Stimulated activated CD8-positive, alpha-beta memory T cell treated with anti-CD3 and anti-CD28 coated beads, Interleukin-2, amount 100 ng/mL, for 48 hours (primary cell): Measurements from ENCODE around the gene SNX15.
A peak's percentile ranks its signal among the peaks of the same experiment; 100 is the strongest.

Experiments
- DNase-seq, 2 donors: peaks; one replicate each; pipeline ENCODE4 v3.0.0-alpha.2; 2020; ENCODE audit warnings: low read depth in 2 of 2

The SNX15 gene

DNA sequence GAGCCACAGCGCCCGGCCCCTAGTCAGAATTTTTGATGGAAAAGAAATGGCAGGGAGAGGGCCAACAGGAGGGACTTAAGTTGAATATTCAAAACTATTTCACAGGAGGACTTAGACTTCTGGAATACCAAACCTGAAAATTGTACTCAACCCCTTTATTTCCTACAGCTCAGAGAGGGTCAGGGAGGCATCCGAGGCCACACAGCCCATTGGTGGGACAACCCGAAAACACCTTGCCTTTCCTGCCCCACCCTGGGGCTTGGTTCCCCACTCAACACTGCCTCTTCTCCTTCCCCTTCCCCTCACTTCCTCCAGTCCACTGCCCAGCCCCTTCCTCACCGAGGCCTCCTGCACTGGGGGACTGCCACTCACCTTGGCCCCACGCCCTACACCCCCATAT lies 29.8 kb downstream of the SNX15 start:
- DNase-seq, result no peak

DNA sequence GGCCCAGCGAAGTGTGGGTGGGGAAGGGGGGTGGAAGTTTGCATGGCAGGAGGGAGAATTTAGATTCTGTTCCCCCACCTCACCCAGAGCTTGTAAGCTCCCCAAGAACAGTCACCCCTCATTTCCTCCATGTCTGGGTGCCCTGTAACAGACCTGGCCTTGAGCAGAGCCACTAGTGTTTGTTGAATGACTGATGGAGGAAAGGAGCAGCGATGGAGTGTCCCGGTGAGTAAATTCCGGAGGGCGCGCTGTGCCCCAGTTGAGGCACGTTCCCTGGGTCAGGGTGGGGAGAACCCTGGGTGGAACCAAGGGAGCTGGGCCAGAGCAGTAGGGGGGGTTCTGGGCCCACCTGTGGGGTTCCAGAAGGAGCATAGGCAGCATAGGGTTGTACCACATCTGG lies 30.3 kb downstream of the SNX15 start:
- no peak for DNase-seq

DNA sequence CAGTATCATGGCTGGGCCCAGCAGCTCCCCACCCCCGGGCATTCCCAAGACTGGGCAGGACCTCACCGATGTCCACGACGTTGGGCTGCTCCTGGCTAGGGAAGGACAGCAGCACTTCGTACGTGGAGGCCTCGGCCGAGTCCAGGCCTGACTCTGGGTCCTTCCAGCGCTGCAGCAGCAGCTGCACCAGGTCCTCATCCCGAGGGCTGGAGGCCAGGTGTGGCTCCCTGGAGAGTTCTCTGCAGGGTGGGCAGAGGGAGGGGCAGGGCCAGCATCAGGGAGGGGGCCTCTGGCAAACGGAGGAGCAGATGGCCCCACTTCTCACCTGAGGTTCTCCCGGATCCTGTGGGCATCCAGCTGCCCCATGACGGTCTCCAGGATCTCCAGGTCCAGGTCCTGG lies 30.8 kb downstream of the SNX15 start:
- no peak for DNase-seq

DNA sequence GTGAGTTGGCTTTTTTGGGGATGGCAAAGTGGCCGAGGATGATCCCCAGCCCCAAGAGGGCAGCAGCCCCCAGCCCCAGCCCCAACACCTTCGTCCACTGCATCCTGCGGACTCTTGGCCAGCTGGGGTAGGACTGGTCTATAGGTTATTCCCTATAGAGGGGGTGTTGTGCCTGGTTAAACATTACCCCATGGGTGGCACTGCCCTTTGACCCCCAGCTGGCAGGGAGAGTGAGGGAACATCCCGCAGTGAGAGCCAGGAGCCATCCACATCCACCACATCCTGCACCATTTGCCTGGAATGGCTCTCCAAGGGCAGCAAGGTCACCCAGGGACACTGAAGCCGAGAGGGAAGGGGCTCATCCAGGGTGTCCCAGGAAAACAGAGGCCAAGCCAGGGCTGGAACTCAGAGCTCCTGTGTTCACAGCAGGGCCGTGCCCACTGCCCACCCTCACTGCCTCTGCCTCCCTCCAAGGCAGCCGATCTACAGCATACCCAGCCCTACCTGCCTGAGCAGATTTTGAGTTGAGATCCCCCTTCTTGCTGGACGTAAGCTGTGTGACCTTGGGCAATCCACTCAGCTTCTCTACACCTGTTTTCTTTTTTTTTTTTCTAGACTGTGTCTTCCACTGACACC lies 31.3 kb downstream of the SNX15 start, which contains the start of gene NAALADL1:
Gene NAALADL1 (minus strand): TSS at position 135 of the 636 bp plus-strand sequence. CDS start 32 bp downstream, at position 103.
- DNase-seq, result no peak

DNA sequence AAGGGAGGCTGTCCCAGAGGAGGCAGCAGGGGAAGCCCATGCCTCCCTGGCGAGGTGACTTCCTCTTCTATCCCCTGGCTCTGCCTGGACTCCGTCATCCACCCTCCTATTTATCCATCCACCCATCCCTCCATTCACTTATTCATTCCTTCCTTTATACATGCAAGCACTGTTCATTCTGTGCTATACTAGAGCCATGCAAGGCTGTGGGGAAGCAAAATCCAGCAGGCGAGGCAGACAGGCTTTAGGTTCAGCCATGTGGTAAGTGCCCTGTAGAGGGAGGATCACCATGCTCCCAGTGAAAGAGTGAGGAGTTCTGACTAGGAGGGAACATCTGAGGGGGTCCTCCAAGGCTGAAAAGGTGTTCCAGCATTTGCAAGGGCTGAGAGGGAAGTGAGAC lies 32.3 kb downstream of the SNX15 start:
- DNase-seq, result no peak

DNA sequence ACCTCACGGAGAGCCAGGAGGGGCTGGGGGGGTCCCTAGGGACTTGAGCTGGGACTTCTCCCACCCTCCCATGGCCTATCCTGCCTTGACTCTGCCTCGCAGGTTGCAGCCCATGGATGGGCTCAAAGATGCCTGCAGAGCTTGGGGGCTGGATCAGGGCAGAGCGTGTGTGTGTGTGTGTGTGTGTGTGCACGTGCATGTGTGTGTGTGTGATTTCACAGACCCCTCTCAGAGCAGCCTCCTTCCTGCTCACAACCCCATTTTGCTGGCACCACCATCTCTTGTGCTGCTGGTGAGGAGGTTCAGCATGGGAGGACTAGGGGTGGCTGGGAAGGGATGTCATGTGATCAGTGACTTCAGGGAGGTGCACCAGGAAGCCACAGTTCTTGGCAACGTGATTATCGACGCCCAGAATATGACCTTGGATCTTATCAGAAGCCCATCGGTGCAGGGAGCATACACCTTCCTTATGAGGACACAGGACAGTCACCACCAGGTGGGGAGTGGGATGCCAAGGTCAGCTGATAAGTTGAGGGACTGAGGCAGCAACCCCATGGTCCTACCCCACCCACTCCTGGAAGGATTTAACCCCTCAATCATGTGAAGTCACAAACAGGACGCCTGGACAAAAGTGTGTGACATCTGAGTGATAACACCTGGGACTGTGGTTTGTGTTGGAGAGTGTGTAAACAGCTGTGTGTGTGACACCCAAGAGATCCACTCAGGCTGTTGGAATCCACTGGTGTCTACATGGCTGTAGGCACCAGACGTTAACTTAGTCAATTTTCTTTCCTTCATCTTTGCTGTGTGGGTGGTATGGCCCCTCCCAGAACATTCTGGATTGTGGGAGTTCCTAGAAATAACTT lies 33.0 kb downstream of the SNX15 start:
- DNase-seq, result no peak

DNA sequence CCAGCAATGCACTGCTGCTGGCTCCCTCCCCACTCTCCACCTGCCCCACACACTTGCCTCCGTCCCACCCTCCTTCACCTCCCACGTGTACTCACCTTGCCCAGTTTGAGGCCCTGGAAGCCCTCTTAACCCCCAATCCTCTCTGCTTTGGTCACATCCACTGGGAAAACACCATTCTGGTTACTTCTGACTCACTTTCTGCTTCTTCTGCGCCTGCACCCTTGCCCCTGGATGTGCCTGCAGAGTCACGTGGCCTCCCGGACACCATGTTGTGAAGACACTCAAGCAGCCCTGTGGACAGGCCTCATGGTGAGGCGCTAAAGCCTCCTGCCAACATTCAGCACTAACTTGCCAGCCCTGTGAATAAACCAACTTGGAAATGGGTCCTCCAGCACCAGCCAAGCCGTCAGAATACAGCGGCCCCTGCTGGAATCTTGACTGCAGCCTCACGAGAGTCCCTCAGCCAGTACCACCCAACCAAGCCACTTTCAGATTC lies 33.7 kb downstream of the SNX15 start:
- no peak for DNase-seq

DNA sequence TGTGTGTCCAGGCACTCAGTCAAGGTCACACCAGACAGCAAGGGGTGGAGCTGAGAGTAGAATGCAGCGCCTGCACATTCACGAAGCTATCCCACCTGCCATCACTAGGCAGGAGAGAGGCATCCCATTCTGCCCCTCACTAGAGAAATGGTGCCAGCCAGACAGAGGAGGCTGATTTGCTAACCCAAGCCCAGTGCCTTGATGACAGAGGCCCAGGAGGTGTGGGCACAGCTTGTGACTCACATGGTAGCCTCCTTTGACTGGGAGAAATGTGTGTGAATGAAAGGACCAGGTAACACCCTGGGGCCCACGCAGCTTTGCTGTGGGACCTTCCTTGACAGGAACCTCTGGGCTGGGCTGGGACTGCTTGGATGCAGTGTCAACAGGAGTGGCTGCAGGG lies 36.3 kb downstream of the SNX15 start:
- DNase-seq, result no peak

DNA sequence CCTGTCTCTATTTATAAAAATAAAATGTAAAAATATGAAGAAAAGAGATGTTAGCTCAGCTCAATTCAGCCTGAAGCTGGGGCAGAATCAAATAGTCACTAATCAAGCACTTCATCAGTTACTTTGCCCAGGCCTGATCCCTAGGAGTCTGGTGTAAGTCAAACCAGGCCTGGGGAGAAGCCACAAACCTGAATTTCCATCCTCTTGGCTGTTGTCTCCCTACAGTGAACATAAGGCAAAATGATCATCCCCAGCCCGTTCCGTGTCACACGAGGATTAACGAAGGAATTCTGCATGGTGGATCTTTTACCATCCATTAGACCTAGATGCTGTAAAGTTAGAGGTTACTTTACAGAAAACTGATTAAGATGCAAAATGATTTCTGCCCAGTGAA lies 37.6 kb downstream of the SNX15 start:
- DNase-seq, result no peak

DNA sequence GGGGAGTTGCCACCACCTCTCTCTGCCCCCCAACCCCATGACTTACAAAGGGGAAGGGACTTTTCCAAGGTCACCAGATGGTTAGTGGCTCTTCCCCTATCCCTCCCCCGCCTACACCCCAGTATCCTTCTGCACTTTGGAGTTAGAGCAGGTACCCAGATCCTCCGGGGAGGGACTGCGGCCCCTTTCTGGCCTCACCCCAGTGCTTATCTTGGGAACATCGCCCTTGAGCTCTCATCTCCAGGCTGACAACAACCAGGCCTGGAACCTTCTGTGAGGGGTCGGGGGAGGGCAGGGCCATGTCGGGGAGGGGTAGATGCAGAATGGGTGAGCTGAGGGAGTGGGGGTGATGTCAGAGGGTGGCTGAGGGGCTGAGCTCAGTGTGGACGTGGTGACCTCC lies 38.6 kb downstream of the SNX15 start:
- DNase-seq, result no peak

DNA sequence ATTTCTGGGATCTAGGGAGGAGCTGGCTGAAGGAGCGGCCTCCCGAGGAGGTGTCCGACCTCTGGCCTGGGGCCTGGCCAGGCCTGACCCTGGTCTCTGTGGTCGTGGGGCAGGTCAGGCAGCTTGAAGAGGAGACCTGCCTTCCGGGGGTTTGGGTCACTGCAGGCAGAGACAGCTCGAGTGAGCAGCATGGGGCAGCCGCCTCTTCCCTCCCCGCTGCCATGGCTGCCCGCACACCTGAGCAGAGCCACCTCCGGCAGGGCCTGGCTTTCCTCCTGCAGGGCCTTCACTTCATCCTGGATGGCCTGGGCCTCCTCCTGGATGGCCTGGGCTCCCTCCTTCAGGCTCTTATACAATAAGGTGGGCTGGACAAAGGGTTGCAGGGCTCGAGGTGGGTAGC lies 39.1 kb downstream of the SNX15 start:
- DNase-seq, result no peak

DNA sequence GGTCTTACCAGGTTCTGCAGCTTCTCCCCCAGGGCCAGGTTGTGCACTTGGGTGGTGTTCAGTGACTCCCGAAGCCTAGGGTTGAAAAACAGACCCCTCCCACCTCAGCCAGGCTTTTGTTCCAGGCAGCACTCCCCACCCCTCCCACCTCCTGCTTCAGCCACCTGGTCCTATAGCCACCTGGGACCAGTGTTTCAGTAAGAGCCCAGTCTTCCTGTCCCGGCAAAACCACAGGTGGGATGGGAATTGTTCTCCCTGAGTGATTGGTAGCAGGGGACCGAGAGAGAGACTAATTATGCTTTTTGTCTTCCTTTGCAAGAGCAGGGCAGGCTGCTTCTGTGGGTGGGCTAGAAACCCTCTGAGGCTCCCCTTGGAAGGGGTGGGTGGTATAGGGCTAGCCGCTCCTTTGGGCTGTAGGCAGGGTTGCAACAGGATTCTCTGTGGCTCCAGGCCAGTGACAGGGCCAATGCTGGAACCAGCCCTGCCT lies 39.6 kb downstream of the SNX15 start:
- no peak for DNase-seq

DNA sequence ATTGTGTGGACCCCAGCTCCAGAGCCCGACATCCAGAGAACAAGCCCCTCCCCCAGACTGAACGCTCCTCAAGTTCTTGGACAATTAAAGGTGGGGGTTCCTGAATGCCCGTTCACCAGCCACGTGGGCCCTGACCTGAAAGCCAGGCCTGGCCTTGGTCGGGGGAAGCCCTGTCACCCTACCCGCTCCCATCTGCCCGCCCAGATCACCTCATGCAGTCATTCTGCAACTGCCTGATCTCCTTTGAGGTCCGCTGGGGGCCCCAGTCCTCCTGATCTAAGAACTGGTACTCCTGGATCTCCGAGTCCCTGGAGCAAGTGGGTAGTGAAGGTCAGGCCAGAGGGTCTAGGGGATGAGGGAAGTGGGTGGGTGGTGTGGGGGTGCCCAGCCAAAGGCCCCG lies 40.2 kb downstream of the SNX15 start:
- DNase-seq, result no peak

DNA sequence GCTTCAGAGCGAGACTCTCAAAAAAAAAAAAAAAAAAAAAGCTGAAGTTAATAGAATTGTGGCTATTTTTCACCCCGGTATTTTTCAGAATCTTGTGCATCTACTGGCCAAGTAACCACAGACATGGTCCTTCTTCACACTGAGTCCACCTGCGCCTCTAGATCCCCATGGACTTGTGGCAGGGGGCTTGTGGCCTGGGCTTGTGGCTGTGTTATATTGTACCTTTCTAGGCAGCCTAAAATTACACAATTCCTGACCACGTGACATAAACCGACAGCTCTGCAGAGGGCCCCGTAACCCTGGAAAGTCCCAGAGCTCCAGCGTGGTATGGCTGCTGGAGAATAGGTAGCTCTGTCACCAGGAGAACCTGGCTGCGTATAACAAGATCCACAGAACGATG lies 42.0 kb downstream of the SNX15 start:
- no peak for DNase-seq

DNA sequence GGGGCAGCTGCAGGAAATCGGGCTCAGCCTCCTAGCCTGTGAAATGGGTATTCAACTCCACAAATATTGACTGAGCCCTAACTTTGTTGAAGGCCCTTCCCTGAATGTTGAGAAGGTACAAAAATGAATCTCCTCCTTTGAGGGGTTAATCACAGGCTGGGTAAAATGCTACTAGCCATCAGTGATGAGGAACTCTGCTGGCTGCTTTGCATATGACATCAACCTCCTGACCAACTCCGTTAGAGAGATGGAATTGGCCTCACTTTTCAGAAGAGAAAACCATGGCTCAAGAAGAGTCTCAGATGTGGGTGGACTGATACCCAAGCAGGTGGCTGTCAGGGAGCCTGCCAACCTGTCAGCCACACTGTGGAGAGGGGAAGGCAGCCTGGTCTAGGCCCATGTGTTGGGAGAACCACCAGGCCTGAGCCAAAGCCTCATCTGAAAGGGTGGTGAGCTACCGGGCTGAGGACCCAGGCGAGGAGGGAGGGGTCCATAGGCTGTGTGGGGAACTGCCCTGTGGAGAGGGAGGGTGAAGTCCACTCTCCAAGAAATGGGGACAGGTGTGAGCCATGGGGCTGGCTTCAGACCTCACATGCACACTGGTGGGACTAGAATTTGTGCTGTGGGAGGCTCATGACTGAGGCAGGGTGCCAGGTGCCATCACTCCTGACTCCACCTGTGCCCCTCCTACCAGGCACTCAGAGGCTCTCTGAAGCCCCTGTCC lies 44.8 kb downstream of the SNX15 start:
- DNase-seq, result no peak

DNA sequence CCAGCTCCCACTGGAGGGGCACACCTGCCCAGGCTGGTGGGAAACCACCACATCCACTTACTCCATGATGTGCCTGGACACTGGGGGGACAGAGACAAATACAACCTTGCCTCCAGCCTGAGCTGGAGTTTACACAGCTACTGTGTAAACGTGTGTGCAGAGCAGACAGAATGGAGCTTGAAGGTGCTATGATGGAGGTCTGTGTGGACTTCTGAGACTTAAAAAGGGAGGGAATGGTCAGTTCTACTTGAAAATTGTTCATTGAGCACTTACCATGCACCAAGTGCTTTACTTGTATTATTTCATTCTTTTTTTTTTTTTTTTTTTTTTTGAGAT lies 45.4 kb downstream of the SNX15 start:
- DNase-seq, result no peak

DNA sequence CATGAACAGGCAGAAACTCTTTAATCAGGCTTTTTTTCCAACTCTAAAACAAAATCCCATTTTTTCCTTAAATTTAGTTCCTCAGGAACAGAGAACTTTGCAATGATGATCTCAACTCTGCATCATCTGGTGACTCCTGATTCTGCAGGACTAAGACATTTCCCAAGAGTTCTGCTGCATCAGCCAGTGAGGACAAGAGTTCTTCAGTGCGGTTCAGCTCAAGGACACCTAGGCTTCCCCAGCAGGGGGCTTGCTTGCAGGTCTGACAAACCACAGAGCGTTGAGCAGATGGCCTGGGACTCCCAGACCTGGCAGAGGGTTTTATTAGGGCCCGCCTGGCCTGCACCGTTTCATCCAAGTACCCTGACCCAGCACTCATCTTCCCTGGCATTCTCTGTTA lies 50.2 kb downstream of the SNX15 start:
- no peak for DNase-seq

DNA sequence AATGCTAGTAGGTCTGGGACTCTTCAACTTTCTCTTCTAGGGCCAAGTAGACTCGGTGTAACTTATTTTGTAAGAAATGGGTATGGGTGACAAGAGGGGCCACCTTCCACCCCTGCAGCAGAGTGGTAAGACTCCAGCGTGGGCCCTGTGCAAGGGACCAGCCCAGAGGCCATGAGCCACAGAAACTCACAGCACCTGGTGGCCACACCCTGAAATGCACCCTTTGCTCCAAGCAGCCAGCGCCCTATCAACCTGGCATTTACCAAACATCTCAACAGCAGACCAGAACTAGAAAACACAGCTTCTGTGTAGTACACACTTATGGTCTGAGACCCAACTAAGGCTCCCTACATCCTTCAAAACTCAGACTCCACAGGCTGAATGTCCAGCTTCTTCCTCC lies 50.9 kb downstream of the SNX15 start:
- peak; percentile 43 to 47 for DNase-seq

DNA sequence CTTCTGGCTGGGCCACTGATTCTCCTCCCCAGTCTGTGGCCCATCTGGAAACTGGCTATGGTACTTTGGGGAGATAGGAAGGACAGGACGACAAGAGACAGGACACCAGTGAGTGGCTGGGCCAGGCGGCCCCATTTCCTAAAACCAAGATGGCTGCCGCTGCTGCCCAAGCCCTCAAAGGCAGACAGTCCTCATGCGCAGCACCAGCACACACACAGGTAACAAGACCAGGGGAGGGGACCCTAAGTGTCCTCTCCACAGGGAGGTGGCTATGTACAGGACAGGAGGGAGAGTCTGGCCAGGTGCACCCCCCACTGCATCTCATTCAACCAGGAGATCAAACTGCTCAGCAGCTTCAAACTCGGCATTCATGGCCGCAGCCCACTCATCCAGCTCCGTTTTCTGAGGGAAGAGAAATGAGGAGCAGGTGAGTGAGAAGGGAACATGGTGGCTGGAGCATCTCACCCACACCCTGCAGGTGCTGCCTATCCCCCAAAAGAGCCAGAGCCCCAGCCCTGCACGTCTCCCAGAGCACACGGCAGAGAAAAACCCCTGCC lies 51.6 kb downstream of the SNX15 start:
- no peak for DNase-seq

DNA sequence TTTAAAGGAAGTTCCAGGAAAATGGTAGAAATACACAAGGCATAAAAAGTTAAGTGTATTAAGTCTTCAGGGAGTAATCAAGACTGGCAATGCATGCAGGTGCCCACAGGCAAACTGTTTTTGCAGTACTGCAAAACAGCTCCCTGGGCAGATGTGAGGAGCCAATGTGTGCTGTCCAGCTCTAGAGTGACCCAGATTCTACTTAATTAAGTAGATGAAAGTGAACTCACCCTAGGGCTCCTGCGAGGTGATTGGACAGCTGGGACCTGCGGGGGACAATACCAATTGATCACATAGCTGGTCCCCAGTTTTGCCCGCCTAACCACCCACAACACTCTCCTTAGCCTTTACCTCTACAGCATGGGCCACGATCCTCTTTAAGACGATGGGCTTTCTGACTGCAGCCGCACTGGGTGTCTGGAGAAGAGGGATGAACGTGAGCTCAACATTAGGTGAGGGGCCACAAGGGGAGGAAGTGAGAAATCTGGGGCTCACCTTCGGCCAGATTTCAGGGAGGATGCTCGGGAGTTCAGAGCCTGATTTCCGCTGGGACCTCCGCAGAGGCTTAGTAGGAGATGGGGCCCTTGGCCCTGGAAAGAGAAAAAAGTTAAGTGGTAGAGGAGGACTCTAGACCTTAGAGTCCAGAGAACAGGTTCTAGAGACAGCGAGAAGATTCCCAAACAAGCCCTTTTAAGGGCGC lies 56.0 kb downstream of the SNX15 start:
- DNase-seq, result no peak

DNA sequence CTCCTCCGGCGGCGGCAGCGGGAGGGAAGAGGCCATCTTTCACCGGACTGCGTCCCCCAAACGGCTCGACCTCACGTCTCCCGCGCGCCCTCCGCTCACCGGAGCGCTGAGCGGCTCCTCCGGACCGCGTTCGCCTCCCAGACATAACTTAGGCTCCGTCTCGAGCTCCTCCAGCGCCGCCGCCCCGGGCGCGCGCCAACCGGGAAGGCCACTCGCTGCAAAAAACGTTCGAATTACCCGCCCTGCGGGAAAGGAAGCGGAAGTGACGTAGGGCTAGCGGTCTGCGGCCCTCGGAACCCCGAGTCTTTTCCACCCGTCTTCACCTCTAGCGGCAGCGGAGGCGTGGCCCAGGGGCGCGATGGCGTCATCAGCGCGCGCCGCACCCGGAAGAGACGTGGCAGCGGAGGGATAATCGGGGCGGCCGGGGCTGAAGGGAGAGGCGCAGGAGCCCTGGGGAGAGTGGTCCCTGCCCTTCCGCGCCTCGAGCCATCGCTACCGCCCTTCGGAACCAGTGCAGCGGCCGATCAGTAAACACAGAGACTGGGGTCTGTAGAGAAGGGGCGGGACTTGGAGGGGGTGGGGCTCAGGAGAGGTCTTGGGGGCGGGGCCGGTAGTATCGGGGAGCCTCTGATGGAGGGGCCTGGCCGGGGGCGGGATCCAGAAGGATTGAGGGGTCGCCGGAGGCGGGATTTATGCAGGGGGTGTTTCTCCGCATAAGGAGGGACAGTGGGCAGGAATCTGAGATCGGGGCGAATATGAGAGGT lies 56.8 kb downstream of the SNX15 start, which contains the start of the genes CDCA5 and ZFPL1:
Gene CDCA5 (minus strand): TSS at position 207 of the 764 bp plus-strand sequence. CDS start 62 bp downstream, at position 145.
Gene ZFPL1 (plus strand): TSS at position 389 of the 764 bp plus-strand sequence. CDS start 477 bp downstream, outside the sequence.
- DNase-seq, result peak; percentile 93 to 97
